ENCODE measurements around the gene HACD2.

The HACD2 gene

GRCh38 chr3:123481722-123482457 is 103.0 kb downstream of the HACD2 start:
- no peak for DNase-seq (ENCODE audit: low read depth)

- DNase-seq (ENCODE audit: low read depth) = no peak
These were observed 103.8 kb downstream of the HACD2 start for GRCh38 chr3:123481071-123481470.

GRCh38 chr3:123480428-123480827 is 104.4 kb downstream of the HACD2 start:
- no peak for DNase-seq (ENCODE audit: low read depth)

- no peak for DNase-seq (ENCODE audit: low read depth)
These were observed 105.0 kb downstream of the HACD2 start for GRCh38 chr3:123479891-123480290.

GRCh38 chr3:123478314-123478713 is 106.5 kb downstream of the HACD2 start:
- no peak for DNase-seq (ENCODE audit: low read depth)

- DNase-seq (ENCODE audit: low read depth) = no peak
These were observed 107.7 kb downstream of the HACD2 start for GRCh38 chr3:123476967-123477750.

- no peak for DNase-seq (ENCODE audit: low read depth)
These were observed 109.1 kb downstream of the HACD2 start for GRCh38 chr3:123475786-123476185.

- DNase-seq (ENCODE audit: low read depth) = no peak
These were observed 113.7 kb downstream of the HACD2 start for GRCh38 chr3:123471106-123471505.

GRCh38 chr3:123469323-123469995 is 115.4 kb downstream of the HACD2 start:
- DNase-seq (ENCODE audit: low read depth) = no peak

GRCh38 chr3:123467046-123467445 is 117.8 kb downstream of the HACD2 start:
- DNase-seq (ENCODE audit: low read depth) = no peak

GRCh38 chr3:123464211-123464610 is 120.6 kb downstream of the HACD2 start:
- DNase-seq (ENCODE audit: low read depth) = no peak

GRCh38 chr3:123459862-123460261 is 125.0 kb downstream of the HACD2 start:
- no peak for DNase-seq (ENCODE audit: low read depth)

GRCh38 chr3:123458255-123458654 is 126.6 kb downstream of the HACD2 start:
- DNase-seq (ENCODE audit: low read depth) = no peak

GRCh38 chr3:123457841-123458240 is 127.0 kb downstream of the HACD2 start:
- DNase-seq (ENCODE audit: low read depth) = no peak

- no peak for DNase-seq (ENCODE audit: low read depth)
These were observed 131.2 kb downstream of the HACD2 start for GRCh38 chr3:123453675-123454074.

- DNase-seq (ENCODE audit: low read depth) = no peak
These were observed 133.7 kb downstream of the HACD2 start for GRCh38 chr3:123451186-123451585.

GRCh38 chr3:123449997-123450604 is 134.8 kb downstream of the HACD2 start:
- no peak for DNase-seq (ENCODE audit: low read depth)

- no peak for DNase-seq (ENCODE audit: low read depth)
These were observed 135.5 kb downstream of the HACD2 start for GRCh38 chr3:123449102-123449996.

- DNase-seq (ENCODE audit: low read depth) = no peak
These were observed 136.2 kb downstream of the HACD2 start, which contains the start of gene ADCY5 for GRCh38 chr3:123448536-123449101. Gene ADCY5, minus strand, starts transcription at chr3:123449090. Its CDS starts 545 bp downstream, at chr3:123448545.

GRCh38 chr3:123447749-123448517 is 136.9 kb downstream of the HACD2 start:
- DNase-seq (ENCODE audit: low read depth) = no peak

All from HS-27A (cell line).